Skeletal muscle satellite cell (primary cell): ENCODE results near the gene RGPD6.
"Not testable (repeated sequence)": the region's sequence is repeated elsewhere in the genome, so short reads cannot be mapped to it uniquely, and the experiment has no call there.

Experiments used
- H3K27me3 ChIP-seq: 2 replicates; pipeline ENCODE4 v1.7.0; 2013; ENCODE audit warnings: low read length; ENCODE audit not compliant: control insufficient read depth, insufficient read depth
- H3K36me3 ChIP-seq: 2 replicates; pipeline ENCODE4 v1.7.0; 2013; ENCODE audit warnings: mild to moderate bottlenecking, control low read depth, low read length; ENCODE audit not compliant: insufficient read depth
- H3K4me1 ChIP-seq: 2 replicates; pipeline ENCODE4 v1.7.0; 2013; ENCODE audit warnings: low read length; ENCODE audit not compliant: control insufficient read depth, insufficient read depth
- H3K4me2 ChIP-seq: 2 replicates; pipeline ENCODE4 v1.7.0; 2013; ENCODE audit warnings: mild to moderate bottlenecking, low read length
- H3K4me3 ChIP-seq: 2 replicates; pipeline ENCODE4 v1.7.0; 2013; ENCODE audit warnings: low read length
- H3K9ac ChIP-seq: 2 replicates; pipeline ENCODE4 v1.7.0; 2013; ENCODE audit warnings: mild to moderate bottlenecking, low read depth, low read length, moderate library complexity
- H3K9me3 ChIP-seq: replicated peaks from 2 replicates; pipeline ENCODE4 v1.7.0; 2013; ENCODE audit warnings: mild to moderate bottlenecking, control low read depth, low read length

The RGPD6 gene

DNA sequence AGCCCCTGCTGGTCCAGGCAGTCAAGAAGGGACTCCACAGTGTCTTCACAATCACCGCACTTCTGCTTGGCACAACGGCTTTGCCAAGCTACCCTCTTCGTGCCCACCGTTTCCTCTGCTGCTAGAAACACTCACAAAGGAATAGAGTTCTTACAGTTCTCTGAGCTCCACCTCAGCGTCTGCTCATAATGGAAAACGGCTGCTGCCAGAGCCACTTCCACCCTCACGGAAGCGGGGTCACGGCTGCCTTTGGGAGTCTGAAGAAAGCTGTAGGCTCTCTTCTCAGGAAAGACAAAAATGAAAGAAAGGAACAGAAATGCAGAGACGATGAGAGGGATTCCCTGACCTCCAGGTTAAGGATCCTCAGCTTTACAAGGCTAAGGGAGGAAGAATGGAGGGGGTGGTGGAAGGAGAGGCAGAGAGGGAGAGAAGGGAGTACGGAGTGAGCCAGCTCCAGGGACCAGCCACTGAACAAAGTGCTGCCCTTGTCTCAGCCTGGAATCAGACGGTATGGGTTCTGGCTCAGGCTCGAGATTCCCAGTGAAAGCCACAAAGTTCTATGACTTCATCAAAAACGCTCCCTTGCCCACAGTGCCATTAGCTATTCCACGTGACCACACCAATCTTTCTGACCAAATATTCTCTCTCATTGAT lies 12.8 kb upstream of the RGPD6 start:
- not testable (repeated sequence) for H3K36me3 ChIP-seq, H3K9ac ChIP-seq, H3K27me3 ChIP-seq, H3K4me3 ChIP-seq, H3K4me1 ChIP-seq, H3K9me3 ChIP-seq, H3K4me2 ChIP-seq

DNA sequence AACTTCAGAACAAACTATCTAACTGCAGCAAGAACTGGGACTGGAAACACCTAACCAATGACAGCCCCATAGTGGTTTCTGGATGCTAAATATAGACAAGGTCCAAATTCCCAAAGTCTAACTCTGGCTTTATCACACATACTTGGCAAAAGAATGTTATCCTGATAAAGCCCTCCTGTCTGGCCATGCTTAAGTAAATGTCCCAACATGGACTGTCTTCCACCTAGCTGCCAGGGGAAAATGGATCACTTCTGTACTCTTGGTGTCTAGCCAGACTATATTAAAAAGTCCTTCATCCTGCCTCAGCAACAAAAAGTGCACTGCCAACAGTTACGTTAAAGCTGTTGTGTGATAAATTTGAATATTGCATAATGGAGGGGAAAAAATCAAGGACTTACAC lies 11.5 kb upstream of the RGPD6 start:
- H3K36me3 ChIP-seq, H3K4me2 ChIP-seq, H3K9ac ChIP-seq, H3K27me3 ChIP-seq, H3K9me3 ChIP-seq, H3K4me1 ChIP-seq, H3K4me3 ChIP-seq: not testable (repeated sequence)

DNA sequence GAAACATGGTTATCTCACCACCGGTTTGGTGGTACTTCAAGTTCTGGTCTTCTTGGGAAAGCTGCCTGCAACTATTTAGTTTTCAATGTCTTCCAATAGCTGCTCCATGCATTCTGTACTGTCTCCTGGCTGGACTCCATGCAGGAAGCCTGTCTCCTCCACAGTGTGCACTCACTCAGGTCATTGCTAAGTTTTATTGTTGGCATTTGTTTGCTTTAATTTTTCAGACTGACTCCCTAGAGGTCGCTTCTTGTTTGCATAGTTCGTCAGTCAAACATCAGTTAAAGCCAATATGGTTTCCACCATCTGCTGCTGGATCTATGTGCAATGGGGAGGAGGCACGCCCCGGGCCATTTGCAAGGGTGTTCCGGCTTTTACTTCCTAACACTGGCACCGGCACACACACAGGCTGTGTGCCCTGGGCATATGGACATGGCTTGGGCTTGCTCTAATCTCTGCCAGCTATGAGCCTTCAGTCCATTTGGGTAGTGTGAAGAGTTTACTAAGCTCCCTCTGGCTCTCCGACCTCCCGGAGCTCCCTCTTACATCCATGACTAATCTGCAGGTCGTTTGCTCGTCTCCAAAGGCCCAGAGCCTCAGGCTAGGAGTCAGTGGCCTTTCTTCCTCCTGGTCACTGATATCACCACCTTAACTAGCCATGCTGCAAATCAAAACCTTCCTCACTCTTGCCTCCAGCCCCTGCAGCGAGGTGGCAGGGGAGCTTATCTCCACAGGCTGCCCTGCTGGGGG lies 2.4 kb upstream of the RGPD6 start:
- not testable (repeated sequence) for H3K4me2 ChIP-seq, H3K4me1 ChIP-seq

GRCh38 chr2:110578429-110578828 lies 1.4 kb upstream of the RGPD6 start:
- H3K4me3 ChIP-seq, H3K36me3 ChIP-seq, H3K4me2 ChIP-seq, H3K9me3 ChIP-seq, H3K27me3 ChIP-seq, H3K9ac ChIP-seq, H3K4me1 ChIP-seq: not testable (repeated sequence)

More for the DNA sequence above, 2.4 kb upstream of the RGPD6 start:
- H3K9me3 ChIP-seq, H3K4me3 ChIP-seq, H3K27me3 ChIP-seq, H3K9ac ChIP-seq, H3K36me3 ChIP-seq: not testable (repeated sequence)

GRCh38 chr2:110499755-110500377 lies 77.2 kb downstream of the RGPD6 start:
- not testable (repeated sequence) for H3K4me2 ChIP-seq, H3K9me3 ChIP-seq, H3K4me3 ChIP-seq, H3K27me3 ChIP-seq, H3K4me1 ChIP-seq, H3K36me3 ChIP-seq, H3K9ac ChIP-seq

DNA sequence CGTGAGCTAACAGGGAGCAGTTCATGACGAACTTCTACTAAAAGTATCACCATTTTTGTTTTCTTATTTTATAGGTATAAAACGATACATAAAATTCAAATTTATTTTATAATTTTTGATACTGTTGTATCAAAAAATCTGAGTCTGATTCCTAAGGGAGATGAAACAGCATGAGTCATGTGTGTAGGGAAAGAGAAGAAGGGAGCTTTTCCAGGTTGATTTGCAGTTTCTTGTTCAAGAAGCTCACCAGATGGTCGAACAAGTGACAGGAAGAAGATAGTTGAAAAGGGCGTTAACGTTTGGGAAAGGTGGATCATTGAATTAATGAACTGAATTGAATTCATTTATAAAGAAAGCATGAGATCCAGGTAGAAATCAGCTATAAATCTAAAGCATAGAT lies 81.0 kb downstream of the RGPD6 start:
- H3K9ac ChIP-seq, H3K4me1 ChIP-seq, H3K4me3 ChIP-seq: not testable (repeated sequence)

DNA sequence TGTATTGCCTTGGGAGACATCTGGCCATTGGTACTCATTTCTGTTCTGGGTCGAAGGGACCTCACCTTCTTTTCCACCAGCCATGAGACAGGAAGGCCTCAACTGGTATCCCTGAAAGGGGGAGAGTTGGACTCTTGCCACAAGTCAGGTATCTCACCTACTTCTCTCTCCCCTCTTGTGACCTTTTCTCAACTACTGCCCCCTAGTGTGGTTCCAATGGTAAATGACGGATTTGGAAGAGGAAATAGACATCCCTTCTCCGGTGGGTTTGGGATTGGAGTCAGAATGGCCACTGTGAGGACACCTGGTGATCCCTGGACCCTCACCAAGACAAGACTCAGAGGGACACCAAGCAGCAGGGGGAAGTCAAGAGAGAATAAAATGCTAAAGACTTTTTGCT lies 82.5 kb downstream of the RGPD6 start:
- H3K27me3 ChIP-seq, H3K9me3 ChIP-seq, H3K4me3 ChIP-seq, H3K4me1 ChIP-seq, H3K4me2 ChIP-seq, H3K36me3 ChIP-seq, H3K9ac ChIP-seq: not testable (repeated sequence)

More for the DNA sequence above, 81.0 kb downstream of the RGPD6 start:
- H3K36me3 ChIP-seq, H3K27me3 ChIP-seq, H3K9me3 ChIP-seq, H3K4me2 ChIP-seq: not testable (repeated sequence)

- H3K4me2 ChIP-seq, H3K36me3 ChIP-seq, H3K27me3 ChIP-seq, H3K9ac ChIP-seq, H3K9me3 ChIP-seq, H3K4me1 ChIP-seq, H3K4me3 ChIP-seq: not testable (repeated sequence)
Observed at GRCh38 chr2:110488991-110489390, 88.0 kb downstream of the RGPD6 start.

DNA sequence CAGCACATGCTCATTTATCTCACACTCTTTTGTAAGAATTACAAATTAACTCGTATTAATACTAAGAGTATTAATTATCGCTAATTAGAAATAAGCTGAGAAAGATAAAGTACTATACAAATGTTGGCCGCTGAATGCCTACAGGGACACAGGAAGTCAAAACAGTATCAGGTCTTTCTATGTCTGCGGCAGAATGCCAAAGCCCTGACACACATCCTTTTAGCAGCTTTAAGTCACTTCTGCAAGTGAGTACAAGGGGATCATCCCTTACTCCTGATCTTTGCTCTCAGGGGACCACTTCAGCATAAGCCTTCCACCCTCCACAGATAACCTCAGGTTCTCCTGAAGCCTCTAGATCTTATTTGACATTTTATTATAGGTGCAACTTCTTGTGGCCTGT lies 94.3 kb downstream of the RGPD6 start:
- not testable (repeated sequence) for H3K4me3 ChIP-seq, H3K4me2 ChIP-seq, H3K9ac ChIP-seq, H3K36me3 ChIP-seq, H3K27me3 ChIP-seq, H3K4me1 ChIP-seq, H3K9me3 ChIP-seq

DNA sequence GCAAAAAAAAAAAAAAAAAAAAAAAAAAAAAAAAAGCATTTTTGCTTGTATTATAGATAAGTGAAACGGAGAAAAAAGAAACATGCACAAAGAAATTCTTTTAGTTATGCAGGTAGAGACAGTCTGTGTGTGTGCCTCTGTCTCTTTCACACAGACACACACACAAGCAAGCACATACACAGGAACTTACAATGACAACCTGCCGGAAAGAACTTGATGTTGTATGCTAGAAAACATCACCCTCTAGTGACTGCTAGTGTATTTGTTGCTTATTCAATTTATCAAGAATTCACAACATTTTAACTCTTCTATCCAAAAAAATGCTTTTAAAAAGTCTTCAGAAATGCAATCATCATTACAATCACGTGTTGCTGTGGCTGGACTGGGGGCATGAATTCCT lies 95.8 kb downstream of the RGPD6 start:
- H3K9me3 ChIP-seq, H3K4me1 ChIP-seq, H3K27me3 ChIP-seq, H3K36me3 ChIP-seq, H3K4me2 ChIP-seq, H3K9ac ChIP-seq, H3K4me3 ChIP-seq: not testable (repeated sequence)

DNA sequence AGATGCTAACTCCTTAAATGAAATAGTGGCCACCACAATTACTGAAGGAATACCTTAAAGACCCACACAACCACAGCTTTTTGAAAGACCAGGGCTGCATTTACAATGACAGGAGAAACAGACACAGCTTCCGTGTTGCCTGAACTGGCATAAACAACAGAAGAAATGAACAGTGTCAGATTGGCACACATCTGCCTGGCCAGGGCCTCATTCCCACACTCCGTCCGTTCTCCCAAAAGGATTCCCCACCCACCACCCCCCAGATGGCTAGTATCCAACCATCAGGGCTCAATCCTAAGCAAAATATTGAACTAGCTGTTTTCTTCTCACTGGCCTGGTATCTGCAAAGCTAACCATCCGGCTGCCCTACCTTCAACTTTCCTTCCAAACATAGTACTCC lies 96.9 kb downstream of the RGPD6 start:
- H3K36me3 ChIP-seq, H3K9me3 ChIP-seq, H3K4me3 ChIP-seq, H3K4me2 ChIP-seq, H3K9ac ChIP-seq, H3K4me1 ChIP-seq, H3K27me3 ChIP-seq: not testable (repeated sequence)

- not testable (repeated sequence) for H3K9ac ChIP-seq, H3K4me3 ChIP-seq, H3K4me2 ChIP-seq, H3K4me1 ChIP-seq, H3K36me3 ChIP-seq, H3K9me3 ChIP-seq, H3K27me3 ChIP-seq
Observed at GRCh38 chr2:110477370-110477769, 99.7 kb downstream of the RGPD6 start.
